Trophoblast cell (in vitro differentiated cells and primary cell): ENCODE results near the gene ADARB2.

Source experiments
- DNase-seq, 2 donors: peaks; one replicate each; pipeline ENCODE4 v3.0.0-alpha.2; 2016
- H2AFZ ChIP-seq: 2 replicates; pipeline ENCODE4 v1.6.1; 2013; ENCODE audit warnings: low read length, moderate library complexity, mild to moderate bottlenecking; ENCODE audit not compliant: insufficient read depth, poor library complexity
- H2AK5ac ChIP-seq: 2 replicates; pipeline ENCODE4 v1.6.1; 2013; ENCODE audit warnings: mild to moderate bottlenecking, low read length
- H2BK120ac ChIP-seq: 2 replicates; pipeline ENCODE4 v1.6.1; 2013; ENCODE audit warnings: low read length, mild to moderate bottlenecking, moderate library complexity; ENCODE audit not compliant: insufficient read depth, poor library complexity
- H2BK12ac ChIP-seq: 2 replicates; pipeline ENCODE4 v1.6.1; 2013; ENCODE audit warnings: mild to moderate bottlenecking, low read length, moderate library complexity
- H2BK5ac ChIP-seq: 2 replicates; pipeline ENCODE4 v1.6.1; 2013; ENCODE audit warnings: low read length, low read depth, moderate library complexity, mild to moderate bottlenecking; ENCODE audit not compliant: poor library complexity
- H3K14ac ChIP-seq: 2 replicates; pipeline ENCODE4 v1.6.1; 2013; ENCODE audit warnings: mild to moderate bottlenecking, low read length
- H3K18ac ChIP-seq: 2 replicates; pipeline ENCODE4 v1.6.1; 2013; ENCODE audit warnings: mild to moderate bottlenecking, low read length
- H3K23ac ChIP-seq: 2 replicates; pipeline ENCODE4 v1.6.1; 2013; ENCODE audit warnings: low read length
- H3K27ac ChIP-seq: 2 replicates; pipeline ENCODE4 v1.5.1; 2013; ENCODE audit warnings: low read depth, mild to moderate bottlenecking, inconsistent platforms, low read length, moderate library complexity
- H3K27me3 ChIP-seq: 2 replicates; pipeline ENCODE4 v1.6.1; 2013; ENCODE audit warnings: inconsistent platforms, mild to moderate bottlenecking, low read length, moderate library complexity; ENCODE audit not compliant: insufficient read depth
- H3K36me3 ChIP-seq, 2 experiments: 1 replicate in 1 of 2; 2 replicates in 1 of 2; pipeline ENCODE4 v1.6.1; 2013; ENCODE audit warnings: low read length in 2 of 2, mild to moderate bottlenecking in 2 of 2, moderate library complexity in 1 of 2; ENCODE audit not compliant: insufficient read depth in 2 of 2, control insufficient read depth in 1 of 2
- H3K4ac ChIP-seq: 2 replicates; pipeline ENCODE4 v1.6.1; 2013; ENCODE audit warnings: low read depth, mild to moderate bottlenecking, low read length, moderate library complexity
- H3K4me1 ChIP-seq, 2 experiments: 1 replicate in 1 of 2; 2 replicates in 1 of 2; pipeline ENCODE4 v1.6.1; 2013; ENCODE audit warnings: low read length in 2 of 2, mild to moderate bottlenecking in 2 of 2, moderate library complexity in 1 of 2; ENCODE audit not compliant: insufficient read depth in 2 of 2, control insufficient read depth in 1 of 2
- H3K4me2 ChIP-seq: 2 replicates; pipeline ENCODE4 v1.6.1; 2013; ENCODE audit warnings: inconsistent platforms, mild to moderate bottlenecking, low read length, moderate library complexity
- H3K4me3 ChIP-seq: 2 replicates; pipeline ENCODE4 v1.5.1; 2013; ENCODE audit warnings: mild to moderate bottlenecking, low read depth, low read length, inconsistent platforms
- H3K79me1 ChIP-seq: one replicate; pipeline ENCODE4 v1.6.1; 2013; ENCODE audit warnings: low read length
- H3K79me2 ChIP-seq: 2 replicates; pipeline ENCODE4 v1.6.1; 2013; ENCODE audit warnings: low read length, mild to moderate bottlenecking; ENCODE audit not compliant: control insufficient read depth, insufficient read depth, poor library complexity
- H3K9ac ChIP-seq: 2 replicates; pipeline ENCODE4 v1.6.1; 2013; ENCODE audit warnings: mild to moderate bottlenecking, low read length
- H3K9me3 ChIP-seq: 2 replicates; pipeline ENCODE4 v1.6.1; 2013; ENCODE audit warnings: low read depth, mild to moderate bottlenecking, control low read depth, inconsistent platforms, low read length; ENCODE audit not compliant: insufficient read depth
- H4K12ac ChIP-seq: 2 replicates; pipeline ENCODE4 v1.6.1; 2013; ENCODE audit warnings: low read depth, mild to moderate bottlenecking, low read length, moderate library complexity
- H4K8ac ChIP-seq: 2 replicates; pipeline ENCODE4 v1.6.1; 2013; ENCODE audit warnings: low read depth, mild to moderate bottlenecking, low read length, moderate library complexity
- H4K91ac ChIP-seq: one replicate; pipeline ENCODE4 v1.6.1; 2013; ENCODE audit warnings: low read depth, mild to moderate bottlenecking, low read length, moderate library complexity
- WGBS: extraction: QIAGEN DNeasy Blood & Tissue Kit; methylation state at CpG from one replicate; pipeline ENCODE4 v1.1.7; 2013; ENCODE audit warnings: missing lambda C conversion rate; ENCODE audit not compliant: insufficient read length, insufficient coverage; ENCODE audit errors: extremely low coverage; 5-methylcytosine and 5-hydroxymethylcytosine counted together

ADARB2 gene

DNA sequence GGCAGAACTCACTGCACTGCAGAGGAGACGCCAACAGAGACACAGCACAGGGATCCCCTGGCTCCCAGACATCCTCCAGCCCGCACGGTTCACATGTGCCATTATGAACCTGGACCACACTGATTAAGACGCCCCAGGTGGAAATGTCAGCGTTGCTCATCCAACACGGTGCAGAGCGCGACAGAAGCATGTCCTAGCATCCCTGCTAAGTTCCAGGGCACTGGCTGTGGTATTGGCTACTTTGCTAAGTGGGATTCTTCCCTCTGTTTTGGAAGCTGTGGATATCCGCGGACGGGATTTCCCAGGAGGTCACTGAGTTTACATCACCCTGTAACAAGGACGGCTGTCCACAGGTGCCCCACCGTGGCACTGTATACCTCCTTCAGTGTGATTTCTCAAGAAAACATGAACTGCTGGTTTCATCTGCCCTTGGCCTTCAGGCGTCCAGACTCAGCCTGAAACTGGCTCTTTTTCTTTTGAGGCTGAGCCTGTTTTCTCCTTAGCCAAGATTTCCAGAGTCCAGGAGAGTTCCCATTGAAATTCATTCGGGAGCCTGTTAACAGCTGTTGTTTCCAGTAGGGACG is 357.1 kb downstream of the ADARB2 start:
- Histone ChIP-seq H4K91ac (no peak overlapping the region), H3K14ac (no peak overlapping the region), H4K8ac (no peak overlapping the region), H2BK12ac (no peak overlapping the region), H3K27ac (no peak overlapping the region), H3K9me3 (peaks cover 3% of the 10 kb centered on the region), H2BK5ac (no peak overlapping the region), H3K4ac (no peak overlapping the region), H3K23ac (no peak overlapping the region), H2AK5ac (no peak overlapping the region), H4K12ac (no peak overlapping the region), H3K18ac (no peak overlapping the region), H3K9ac (no peak overlapping the region), H3K4me3 (no peak overlapping the region), H3K4me2 (no peak overlapping the region), H3K4me1 (no peaks in the 10 kb centered on the region), H2BK120ac (no peak overlapping the region), H2AFZ (no peak overlapping the region), H3K79me2 (no peaks in the 10 kb centered on the region), H3K27me3 (no peaks in the 10 kb centered on the region), H3K36me3 (no peaks in the 10 kb centered on the region), H3K79me1 (no peaks in the 10 kb centered on the region)
- no CpG with 5 or more reads among the region's 16 CpGs for WGBS
- DNase-seq = no peak

DNA sequence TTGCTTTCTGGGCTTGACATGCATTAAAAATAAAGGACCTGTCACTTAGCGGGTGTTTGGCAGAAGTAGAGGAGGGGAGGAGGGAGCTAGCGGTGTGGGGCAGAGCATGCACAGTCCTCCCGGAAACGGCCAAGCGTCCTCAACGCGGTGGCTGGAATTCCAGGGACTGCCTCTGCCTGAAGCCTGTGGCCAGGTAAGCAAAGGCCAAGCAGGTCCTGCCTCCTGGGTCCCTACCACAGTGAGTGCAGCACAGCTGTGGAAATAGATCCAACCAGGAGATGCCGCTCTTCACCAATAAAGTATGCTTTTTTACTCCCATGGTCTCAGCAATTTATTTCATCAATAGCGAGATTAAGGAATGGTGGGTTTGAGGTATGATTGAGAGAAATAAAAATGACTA is 357.7 kb downstream of the ADARB2 start:
- Histone ChIP-seq H3K9me3 (peaks cover 3% of the 10 kb centered on the region), H3K18ac (no peak overlapping the region), H2AFZ (no peak overlapping the region), H4K8ac (no peak overlapping the region), H4K91ac (no peak overlapping the region), H3K27ac (no peak overlapping the region), H3K14ac (no peak overlapping the region), H2BK5ac (no peak overlapping the region), H3K79me2 (no peaks in the 10 kb centered on the region), H3K36me3 (no peaks in the 10 kb centered on the region), H2AK5ac (no peak overlapping the region), H3K4me2 (no peak overlapping the region), H3K27me3 (no peaks in the 10 kb centered on the region), H3K79me1 (no peaks in the 10 kb centered on the region), H3K4me1 (no peaks in the 10 kb centered on the region), H4K12ac (no peak overlapping the region), H2BK120ac (no peak overlapping the region), H3K4me3 (no peak overlapping the region), H3K4ac (no peak overlapping the region), H3K9ac (no peak overlapping the region), H3K23ac (no peak overlapping the region), H2BK12ac (no peak overlapping the region)
- DNase-seq = no peak
- no CpG with 5 or more reads among the region's 9 CpGs for WGBS

DNA sequence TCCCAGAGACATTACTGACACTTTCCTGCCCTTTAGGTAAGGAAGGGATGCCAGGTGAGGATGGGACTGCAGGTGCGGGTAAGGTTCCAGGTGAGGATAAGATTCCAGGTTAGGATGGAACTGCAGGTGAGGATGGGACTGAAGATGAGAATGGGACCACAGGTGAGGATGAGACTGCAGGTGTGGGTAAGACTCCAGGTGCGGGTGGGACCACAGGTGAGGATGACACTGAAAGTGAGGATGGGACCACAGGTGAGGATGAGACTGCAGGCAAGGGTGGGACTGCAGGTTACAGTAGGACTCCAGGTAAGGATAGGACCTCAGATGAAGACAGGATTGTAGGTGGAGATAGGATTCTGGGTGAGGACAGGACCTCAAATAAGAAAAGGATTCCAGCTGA is 358.9 kb downstream of the ADARB2 start:
- H3K4ac ChIP-seq = no peak overlapping the region
- no peak overlapping the region for H3K14ac ChIP-seq
- H3K18ac ChIP-seq = no peak overlapping the region
- H4K12ac ChIP-seq = no peak overlapping the region
- H4K8ac ChIP-seq = no peak overlapping the region
- no peak overlapping the region for H3K27ac ChIP-seq
- H3K9me3 ChIP-seq = peaks cover 3% of the 10 kb centered on the region
- no CpG with 5 or more reads among the region's 2 CpGs for WGBS
- no peak overlapping the region for H3K4me3 ChIP-seq
- H2BK12ac ChIP-seq = no peak overlapping the region
- no peak overlapping the region for H3K23ac ChIP-seq
- no peaks in the 10 kb centered on the region for H3K36me3 ChIP-seq
- no peaks in the 10 kb centered on the region for H3K79me2 ChIP-seq
- no peaks in the 10 kb centered on the region for H3K79me1 ChIP-seq
- H2AK5ac ChIP-seq = no peak overlapping the region
- no peak overlapping the region for H4K91ac ChIP-seq
- H3K4me1 ChIP-seq = no peaks in the 10 kb centered on the region
- H2BK5ac ChIP-seq = no peak overlapping the region
- H2AFZ ChIP-seq = no peak overlapping the region
- no peak overlapping the region for H2BK120ac ChIP-seq
- no peak overlapping the region for H3K4me2 ChIP-seq
- no peak for DNase-seq
- H3K9ac ChIP-seq = no peak overlapping the region
- no peaks in the 10 kb centered on the region for H3K27me3 ChIP-seq

DNA sequence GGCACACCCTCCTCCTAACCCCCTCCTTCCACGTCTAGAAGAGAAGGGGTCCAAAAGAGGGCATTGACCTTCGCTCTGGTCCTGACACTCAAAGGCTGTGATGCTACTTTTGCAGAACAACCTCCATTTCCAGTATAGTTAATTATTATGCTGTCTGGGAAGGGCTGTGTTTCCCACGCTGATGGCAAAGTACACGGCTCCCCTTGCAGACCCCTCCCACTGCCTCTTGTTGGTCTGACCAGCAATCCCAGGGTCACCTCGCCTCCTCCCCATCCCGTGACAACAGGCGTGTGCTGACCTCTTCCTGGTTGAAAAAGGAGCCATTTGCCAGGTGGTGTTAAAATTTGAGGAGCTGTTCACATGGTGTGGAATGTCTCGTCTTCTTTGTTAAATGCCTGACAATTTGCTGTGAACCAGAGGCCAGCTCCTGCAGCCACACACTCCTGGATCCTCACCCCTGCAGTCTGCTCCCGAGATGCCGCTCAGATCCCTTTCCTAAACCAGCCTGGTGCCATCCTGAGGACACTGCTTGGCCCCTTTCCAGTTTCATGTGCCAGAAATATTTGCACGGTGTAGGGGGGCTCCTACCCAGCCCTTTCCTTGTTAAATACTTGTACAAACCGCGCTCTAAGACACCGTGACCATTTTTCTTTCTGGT is 359.5 kb downstream of the ADARB2 start:
- no peak overlapping the region for H3K18ac ChIP-seq
- no peak overlapping the region for H2AK5ac ChIP-seq
- no peaks in the 10 kb centered on the region for H3K27me3 ChIP-seq
- H4K8ac ChIP-seq = no peak overlapping the region
- no peak overlapping the region for H3K4ac ChIP-seq
- no peak for DNase-seq
- H2BK5ac ChIP-seq = no peak overlapping the region
- H3K27ac ChIP-seq = no peak overlapping the region
- no peak overlapping the region for H3K14ac ChIP-seq
- no peaks in the 10 kb centered on the region for H3K79me2 ChIP-seq
- H4K91ac ChIP-seq = no peak overlapping the region
- H3K4me2 ChIP-seq = no peak overlapping the region
- H3K4me3 ChIP-seq = no peak overlapping the region
- no peaks in the 10 kb centered on the region for H3K79me1 ChIP-seq
- no CpG with 5 or more reads among the region's 14 CpGs for WGBS
- peaks cover 3% of the 10 kb centered on the region for H3K9me3 ChIP-seq
- H3K9ac ChIP-seq = no peak overlapping the region
- no peak overlapping the region for H3K23ac ChIP-seq
- H4K12ac ChIP-seq = no peak overlapping the region
- H2AFZ ChIP-seq = no peak overlapping the region
- no peak overlapping the region for H2BK12ac ChIP-seq
- H3K4me1 ChIP-seq = no peaks in the 10 kb centered on the region
- no peaks in the 10 kb centered on the region for H3K36me3 ChIP-seq
- H2BK120ac ChIP-seq = no peak overlapping the region
